Thoracic aorta endothelial cell (primary cell): ENCODE data around the gene CLSTN3. TPM values are rescaled to one million over a fixed set of nuclear protein-coding genes. Genes with fewer than 3 reads are reported as not detected.

Experiments used
- small RNA-seq: library from RNA; depleted of rRNA; stranded (forward); fragments of <200 nt; gene quantifications from one replicate; pipeline ENCODE3, GENCODE V24; 2012
- total RNA-seq: library from RNA; depleted of rRNA; stranded (reverse); fragments of >200 nt; gene quantifications from 2 replicates; pipeline ENCODE4 v1.2.3, GENCODE V29; 2012

Gene CLSTN3
- total RNA-seq: 19.8 and 31.1 TPM in 2 replicates

GRCh38 chr12:7129872-7130691, at the start of gene CLSTN3:
CLSTN3 (plus strand) TSS chr12:7130371; CDS start chr12:7130649, 278 bp downstream.

GRCh38 chr12:7092229-7092985, 37.8 kb upstream of the CLSTN3 start, which contains the start of gene C1R:
C1R (minus strand) TSS chr12:7092445; CDS start chr12:7092388, 57 bp downstream.

GRCh38 chr12:7108796-7109571, 21.2 kb upstream of the CLSTN3 start, which contains the start of gene C1RL:
C1RL (minus strand) TSS chr12:7109214; CDS start chr12:7109180, 34 bp downstream.

GRCh38 chr12:7128681-7129286, 1.4 kb upstream of the CLSTN3 start, which contains the start of gene RBP5:
RBP5 (minus strand) TSS chr12:7128889; CDS start chr12:7128775, 114 bp downstream.

GRCh38 chr12:7189398-7190267, 59.5 kb downstream of the CLSTN3 start, which contains the start of gene PEX5:
PEX5 (plus strand) TSS chr12:7189686; CDS start chr12:7190378, 692 bp downstream.

Small RNA genes within 50 kb of the gene (small RNA-seq; reads per million reads assigned to genes)
- not detected for gene RNU6-485P

Other genes with a start within 250 kb of the CLSTN3 start
- 2.1 and 5.3 TPM in 2 replicates for gene LRRC23, start 225.5 kb upstream of the CLSTN3 start, total RNA-seq
- 12.2 TPM in 2 replicates for gene ENO2, start 215.8 kb upstream of the CLSTN3 start, total RNA-seq
- gene ATN1, start 202.4 kb upstream of the CLSTN3 start, total RNA-seq: 17.6 and 23.0 TPM in 2 replicates
- gene RNU7-1, start 186.6 kb upstream of the CLSTN3 start, total RNA-seq: not detected in 2 replicates
- 64.9 and 76.2 TPM in 2 replicates for gene C12orf57, start 186.3 kb upstream of the CLSTN3 start, total RNA-seq
- gene PTPN6, start 179.0 kb upstream of the CLSTN3 start, total RNA-seq: 0.36 TPM in 1 of 2 replicates, not detected in the other
- gene PHB2, start 159.7 kb upstream of the CLSTN3 start, total RNA-seq: 193 and 222 TPM in 2 replicates
- 48.4 and 49.6 TPM in 2 replicates for gene EMG1, start 159.5 kb upstream of the CLSTN3 start, total RNA-seq
- gene LPCAT3, start 111.9 kb upstream of the CLSTN3 start, total RNA-seq: 9.4 and 14.7 TPM in 2 replicates
- gene C1S, start 69.7 kb upstream of the CLSTN3 start, total RNA-seq: 0.57 and 1.2 TPM in 2 replicates
- gene C1R, start 37.9 kb upstream of the CLSTN3 start, total RNA-seq: 1.7 and 3.2 TPM in 2 replicates
- gene C1RL, start 21.2 kb upstream of the CLSTN3 start, total RNA-seq: 15.3 and 27.1 TPM in 2 replicates
- 0.50 TPM in 1 of 2 replicates, not detected in the other for gene RBP5, start 1.5 kb upstream of the CLSTN3 start, total RNA-seq
- 23.5 and 26.6 TPM in 2 replicates for gene PEX5, start 59.3 kb downstream of the CLSTN3 start, total RNA-seq
- gene ACSM4, start 173.7 kb downstream of the CLSTN3 start, total RNA-seq: not detected in 2 replicates